Suprapubic skin (tissue), 4 donors: ENCODE data around the gene PARVB. TPM values are rescaled to one million over a fixed set of nuclear protein-coding genes. Genes with fewer than 3 reads are reported as not detected.
A peak's percentile ranks its signal among the peaks of the same experiment; 100 is the strongest.

Experiments
- DNase-seq, 2 donors: peaks; one replicate each; pipeline ENCODE4 v3.0.0-alpha.2; 2019; ENCODE audit warnings: low spot score in 2 of 2
- H3K27ac ChIP-seq: fragments of 200-600 bp; sonication (generic); one replicate; pipeline ENCODE4 v1.5.1; 2019
- H3K27me3 ChIP-seq: fragments of 200-600 bp; sonication (generic); one replicate; pipeline ENCODE4 v1.5.1; 2019
- H3K36me3 ChIP-seq: fragments of 200-600 bp; sonication (generic); one replicate; pipeline ENCODE4 v1.5.1; 2019
- H3K4me1 ChIP-seq: fragments of 200-600 bp; sonication (generic); one replicate; pipeline ENCODE4 v1.5.1; 2019
- H3K4me3 ChIP-seq: fragments of 200-600 bp; sonication (generic); one replicate; pipeline ENCODE4 v1.5.1; 2019; ENCODE audit warnings: mild to moderate bottlenecking
- H3K9me3 ChIP-seq: fragments of 200-600 bp; sonication (generic); one replicate; pipeline ENCODE4 v1.5.1; 2019
- EP300 ChIP-seq: sonication (generic); formaldehyde crosslinking; IDR thresholded peaks from one replicate; pipeline ENCODE4 v1.6.1; 2017; ENCODE audit warnings: antibody characterized with exemption
- POLR2A ChIP-seq, 2 donors: fragments of 450-650 bp; IDR thresholded peaks; one replicate each; pipeline ENCODE4 v1.6.1; 2017; ENCODE audit warnings: antibody characterized with exemption in 2 of 2, mild to moderate bottlenecking in 2 of 2, moderate library complexity in 2 of 2
- POLR2AphosphoS5 ChIP-seq, 3 donors: sonication (generic); formaldehyde crosslinking; IDR thresholded peaks; one replicate each; pipeline ENCODE4 v1.6.1; 2017; ENCODE audit warnings: antibody characterized with exemption in 3 of 3
- WGBS: methylation state at CpG from one replicate; pipeline ENCODE4 v1.1.5; 2018; 5-methylcytosine and 5-hydroxymethylcytosine counted together
- total RNA-seq, 4 donors: library from RNA; depleted of rRNA; stranded (reverse); fragments of >200 nt; gene quantifications; one replicate each; pipeline ENCODE4 v1.1.0, GENCODE V29; 2016
- TF ChIP-seq, protein P1 (sequence below), 2 donors: fragments of 200-600 bp in 1 of 2; fragments of 450-650 bp in 1 of 2; sonication (generic) in 1 of 2; IDR thresholded peaks; one replicate each; pipeline ENCODE4 v1.5.1; 2016 to 2019; ENCODE audit warnings: antibody characterized with exemption in 2 of 2, mild to moderate bottlenecking in 1 of 2, moderate library complexity in 1 of 2

Gene PARVB
- total RNA-seq, 4 donors from 2014 or later: 9.7 to 17.8 (median 13.3) TPM

DNA sequence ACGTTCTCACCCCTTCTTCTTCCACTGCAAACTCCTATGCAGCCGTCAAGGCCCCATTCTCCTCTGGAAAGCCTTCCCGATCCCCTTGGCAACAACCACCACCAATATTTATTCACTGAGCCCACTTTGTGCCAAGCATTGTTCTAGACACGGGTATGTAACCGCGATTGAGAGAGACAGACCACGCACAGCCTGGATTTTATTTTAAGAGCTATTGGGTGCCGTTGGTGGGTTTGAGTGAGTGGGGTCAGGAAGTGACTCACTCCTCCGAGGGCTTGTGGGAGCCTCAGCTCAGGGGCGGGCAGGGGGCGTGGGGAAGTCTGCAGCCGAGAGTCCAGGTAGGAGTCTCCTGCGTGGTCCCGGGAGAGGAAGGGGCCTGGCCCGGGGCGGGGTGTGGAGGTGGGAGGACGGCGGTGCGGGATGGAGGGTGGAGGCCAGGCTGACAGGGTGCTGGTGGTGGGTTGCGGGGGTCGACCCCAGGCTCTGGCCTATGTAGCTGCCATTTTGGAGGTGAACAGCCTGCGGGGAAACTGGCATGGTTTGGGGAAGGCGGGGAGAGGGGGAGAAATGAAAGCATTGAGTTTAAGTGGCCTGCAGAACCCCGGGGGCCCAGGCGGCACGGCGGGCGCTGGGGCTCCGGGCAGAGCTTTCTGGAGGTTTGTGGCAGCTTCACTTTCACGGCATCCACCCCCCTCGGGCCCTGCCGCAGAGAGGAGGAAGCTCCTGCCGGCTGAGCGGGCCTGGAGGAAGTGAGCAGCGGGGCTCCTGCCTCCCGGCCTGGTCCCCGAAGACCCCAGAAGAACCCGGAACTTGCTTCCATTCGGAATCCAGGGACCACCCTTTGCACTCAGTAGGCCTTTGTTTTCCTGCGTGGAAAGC lies 157.2 kb downstream of the PARVB start:
- no peak for DNase-seq
- WGBS: 73% methylated on average over 33 of the region's 40 CpGs
- peak overlapping the region; percentile 32 for H3K4me3 ChIP-seq
- H3K4me1 ChIP-seq: no peaks in the 10 kb centered on the region
- peaks cover 43% of the 10 kb centered on the region for H3K27me3 ChIP-seq
- no peaks in the 10 kb centered on the region for H3K9me3 ChIP-seq
- TF ChIP-seq, protein P1, sequence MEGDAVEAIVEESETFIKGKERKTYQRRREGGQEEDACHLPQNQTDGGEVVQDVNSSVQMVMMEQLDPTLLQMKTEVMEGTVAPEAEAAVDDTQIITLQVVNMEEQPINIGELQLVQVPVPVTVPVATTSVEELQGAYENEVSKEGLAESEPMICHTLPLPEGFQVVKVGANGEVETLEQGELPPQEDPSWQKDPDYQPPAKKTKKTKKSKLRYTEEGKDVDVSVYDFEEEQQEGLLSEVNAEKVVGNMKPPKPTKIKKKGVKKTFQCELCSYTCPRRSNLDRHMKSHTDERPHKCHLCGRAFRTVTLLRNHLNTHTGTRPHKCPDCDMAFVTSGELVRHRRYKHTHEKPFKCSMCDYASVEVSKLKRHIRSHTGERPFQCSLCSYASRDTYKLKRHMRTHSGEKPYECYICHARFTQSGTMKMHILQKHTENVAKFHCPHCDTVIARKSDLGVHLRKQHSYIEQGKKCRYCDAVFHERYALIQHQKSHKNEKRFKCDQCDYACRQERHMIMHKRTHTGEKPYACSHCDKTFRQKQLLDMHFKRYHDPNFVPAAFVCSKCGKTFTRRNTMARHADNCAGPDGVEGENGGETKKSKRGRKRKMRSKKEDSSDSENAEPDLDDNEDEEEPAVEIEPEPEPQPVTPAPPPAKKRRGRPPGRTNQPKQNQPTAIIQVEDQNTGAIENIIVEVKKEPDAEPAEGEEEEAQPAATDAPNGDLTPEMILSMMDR (IDR thresholded peaks at IDR 0.05): no peak
- TF ChIP-seq POLR2AphosphoS5 (IDR thresholded peaks at IDR 0.05): no peak
- TF ChIP-seq EP300: no peak
- no peaks in the 10 kb centered on the region for H3K36me3 ChIP-seq
- peak overlapping the region; percentile 60 for H3K27ac ChIP-seq

DNA sequence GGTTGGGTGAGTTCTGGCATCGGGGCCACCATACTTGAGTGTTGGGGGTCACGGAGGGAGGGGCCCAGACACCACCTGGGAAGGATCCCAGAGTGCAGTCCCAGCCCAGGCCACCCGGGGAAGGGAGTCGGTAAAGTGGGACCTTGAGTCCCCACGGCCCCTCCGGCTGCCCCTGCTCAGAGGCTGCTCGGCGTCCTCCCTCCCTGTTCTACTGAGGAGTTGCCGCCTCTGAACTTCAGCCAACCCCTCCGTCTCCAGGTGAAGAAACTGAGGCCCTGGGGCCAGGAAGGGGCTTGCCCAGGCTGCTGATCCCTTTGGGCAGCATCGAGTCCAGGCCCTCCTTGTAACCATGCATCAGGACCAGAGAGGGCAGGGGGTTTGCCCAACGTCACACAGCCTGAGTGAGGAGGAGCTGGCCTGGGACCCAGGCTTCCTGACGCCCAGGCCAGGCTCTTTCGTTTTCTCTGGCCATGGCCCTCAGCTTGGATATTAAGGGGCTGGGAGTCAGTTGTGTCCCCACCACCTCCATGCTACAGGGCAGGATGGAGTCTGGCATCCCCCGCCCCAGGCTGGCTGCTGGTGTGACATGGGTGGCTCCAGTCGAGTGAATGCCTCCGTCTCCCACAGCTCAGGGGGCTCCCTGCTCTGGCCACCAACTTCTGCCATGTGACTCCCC lies 157.9 kb downstream of the PARVB start:
- H3K36me3 ChIP-seq: no peaks in the 10 kb centered on the region
- no peaks in the 10 kb centered on the region for H3K4me1 ChIP-seq
- H3K9me3 ChIP-seq: no peaks in the 10 kb centered on the region
- H3K27me3 ChIP-seq: peaks cover 43% of the 10 kb centered on the region
- no peak for DNase-seq
- WGBS: 75% methylated on average over 9 of the region's 17 CpGs
- peak overlapping the region; percentile 60 for H3K27ac ChIP-seq
- peak overlapping the region; percentile 32 for H3K4me3 ChIP-seq
- no peak for TF ChIP-seq POLR2AphosphoS5 (IDR thresholded peaks at IDR 0.05)
- no peak for TF ChIP-seq EP300
- TF ChIP-seq, protein P1 (IDR thresholded peaks at IDR 0.05): no peak
- no peak for TF ChIP-seq POLR2A (IDR thresholded peaks at IDR 0.05)

DNA sequence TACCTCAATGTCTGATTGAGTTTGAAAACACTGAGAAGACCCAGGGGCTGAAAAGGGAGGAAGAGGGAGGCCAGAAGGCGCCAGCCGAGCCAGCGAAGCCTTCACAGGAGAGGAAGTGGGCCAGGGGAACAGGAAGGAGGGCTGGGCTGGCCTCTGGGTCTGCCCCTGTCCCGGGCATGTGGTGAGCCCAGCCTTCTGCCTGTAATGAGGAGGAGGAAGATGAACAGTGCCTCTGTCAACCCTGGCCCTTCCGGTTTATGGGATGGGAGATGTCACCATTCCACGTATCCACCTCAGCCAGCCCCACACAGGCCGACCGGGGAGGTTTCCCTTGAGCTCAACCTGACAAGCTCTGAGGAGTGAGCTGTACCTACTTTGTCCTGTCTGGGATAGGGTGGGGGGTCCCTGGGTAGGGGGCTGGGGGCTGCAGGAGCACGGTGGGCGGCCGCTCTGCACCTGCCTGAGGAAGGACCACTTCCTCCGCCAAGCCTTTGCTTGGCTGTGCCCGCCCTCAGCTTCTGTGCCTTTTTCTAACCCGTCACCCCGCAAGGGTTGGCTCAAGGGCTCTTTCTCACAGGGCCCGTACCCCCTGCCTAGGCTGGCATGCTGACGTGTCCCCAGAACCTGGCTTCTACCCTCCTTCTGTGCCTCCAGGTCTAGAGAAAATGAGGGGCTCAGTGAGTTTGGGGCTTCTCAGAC lies 158.6 kb downstream of the PARVB start:
- Histone ChIP-seq H3K27me3 (peaks cover 43% of the 10 kb centered on the region), H3K4me1 (no peaks in the 10 kb centered on the region), H3K27ac (peak overlapping the region; percentile 60), H3K9me3 (no peaks in the 10 kb centered on the region), H3K36me3 (no peaks in the 10 kb centered on the region), H3K4me3 (peak overlapping the region; percentile 32)
- TF ChIP-seq, protein P1 (IDR thresholded peaks at IDR 0.05): no peak
- TF ChIP-seq POLR2AphosphoS5 (IDR thresholded peaks at IDR 0.05) (no peak), POLR2A (IDR thresholded peaks at IDR 0.05) (no peak), EP300 (no peak)
- no peak for DNase-seq
- 82% methylated on average over 9 of the region's 17 CpGs for whole genome bisulfite sequencing

DNA sequence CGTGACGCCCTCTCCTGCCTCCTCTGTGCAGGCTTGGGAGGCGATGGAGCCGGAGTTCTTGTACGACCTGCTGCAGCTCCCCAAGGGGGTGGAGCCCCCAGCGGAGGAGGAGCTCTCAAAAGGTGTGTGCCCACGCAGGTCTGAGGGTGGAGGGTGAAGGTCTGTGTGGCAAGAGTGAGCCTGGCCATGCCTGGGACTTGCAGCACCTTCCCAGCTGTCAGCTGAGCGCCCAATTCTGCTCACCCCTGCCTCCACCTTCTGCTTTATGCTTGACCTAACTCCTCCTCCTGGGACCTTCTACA lies 159.1 kb downstream of the PARVB start:
- Histone ChIP-seq H3K4me1 (no peaks in the 10 kb centered on the region), H3K27ac (no peak overlapping the region), H3K9me3 (no peaks in the 10 kb centered on the region), H3K4me3 (no peak overlapping the region), H3K36me3 (no peaks in the 10 kb centered on the region), H3K27me3 (peaks cover 43% of the 10 kb centered on the region)
- TF ChIP-seq POLR2A (IDR thresholded peaks at IDR 0.05): no peak
- TF ChIP-seq, protein P1 (IDR thresholded peaks at IDR 0.05): no peak
- no peak for TF ChIP-seq EP300
- TF ChIP-seq POLR2AphosphoS5 (IDR thresholded peaks at IDR 0.05): no peak
- DNase-seq: no peak
- WGBS: 66% methylated on average over 7 of the region's 8 CpGs

DNA sequence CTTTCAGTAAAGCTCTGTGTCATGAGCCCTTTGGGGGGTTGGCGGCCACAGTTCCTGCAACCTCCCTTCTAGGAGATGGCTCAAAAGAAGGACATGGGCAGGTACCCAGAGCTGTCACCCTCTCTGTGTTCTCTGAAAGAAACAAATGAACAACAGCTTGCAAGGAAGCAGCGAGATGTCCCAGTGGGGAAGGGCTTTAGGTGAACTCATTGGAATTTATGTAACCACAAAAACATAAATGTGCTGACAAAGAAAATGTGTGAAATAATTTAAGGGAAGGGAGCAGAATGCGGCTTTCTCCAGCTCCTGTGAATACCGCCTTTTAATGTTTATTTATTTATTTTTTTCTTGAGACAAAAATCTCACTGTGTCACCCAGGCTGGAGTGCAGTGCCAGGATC lies 159.9 kb downstream of the PARVB start:
- H3K27ac ChIP-seq: no peak overlapping the region
- no peak for TF ChIP-seq POLR2A (IDR thresholded peaks at IDR 0.05)
- TF ChIP-seq, protein P1 (IDR thresholded peaks at IDR 0.05): no peak
- no peak for TF ChIP-seq EP300
- TF ChIP-seq POLR2AphosphoS5 (IDR thresholded peaks at IDR 0.05): no peak
- no peaks in the 10 kb centered on the region for H3K9me3 ChIP-seq
- H3K36me3 ChIP-seq: no peaks in the 10 kb centered on the region
- H3K27me3 ChIP-seq: peaks cover 42% of the 10 kb centered on the region
- no peak overlapping the region for H3K4me3 ChIP-seq
- DNase-seq: no peak
- no peaks in the 10 kb centered on the region for H3K4me1 ChIP-seq
- WGBS: 68% methylated on average over 4 of the region's 4 CpGs
